ENCODE results near the gene CCNG2. TPM values are rescaled to one million over a fixed set of nuclear protein-coding genes. Genes with fewer than 3 reads are reported as not detected.

The CCNG2 gene
- total and polyA plus RNA-seq, 9 of the 15 experiments (the other 6 are each of a cell fraction or from before 2014, with no cell fraction given), result 0.49 to 6.6 (median 2.9) TPM

DNA sequence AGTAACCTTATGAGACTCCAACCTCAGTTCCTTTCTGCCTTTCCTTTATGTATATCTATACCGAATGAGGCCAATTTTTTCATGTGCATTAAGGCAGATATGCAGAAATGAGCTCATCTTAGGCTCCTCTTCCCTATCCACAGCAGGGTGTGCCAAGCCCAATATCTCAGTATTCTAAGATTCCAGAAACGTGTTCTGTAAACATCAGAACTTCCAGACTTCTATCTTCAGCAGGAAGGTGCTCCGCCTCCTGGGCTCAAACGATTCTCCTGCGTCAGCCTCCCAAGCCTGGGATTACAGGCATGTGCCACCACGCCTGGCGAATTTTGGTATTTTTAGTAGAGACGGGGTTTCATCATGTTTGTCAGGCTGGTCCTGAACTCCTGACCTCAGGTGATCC, 31.0 kb upstream of the CCNG2 start:
- intact Hi-C loops (cut with micrococcal nuclease), result no loop called here
- DNase-seq (ENCODE audit: extremely low read depth in 1 of 4, low spot score in 3 of 4), result no peak
- Histone ChIP-seq H3K27me3 (ENCODE audit: control insufficient read depth in 2 of 2, insufficient read depth in 2 of 2, low read length in 2 of 2) (peaks cover 27 to 32% of the 10 kb centered on the region in 2 experiments), H3K4me2 (ENCODE audit: insufficient read depth, low read length) (no peak overlapping the region), H3K9me1 (ENCODE audit: control insufficient read depth, insufficient read depth, low read length) (no peaks in the 10 kb centered on the region), H3K79me2 (ENCODE audit: control insufficient read depth, insufficient read depth, low read length) (no peaks in the 10 kb centered on the region), H3K27ac (ENCODE audit: extremely low read depth, low read depth, low read length) (no peak overlapping the region), H3K36me3 (ENCODE audit: control insufficient read depth, insufficient read depth, low read length) (no peaks in the 10 kb centered on the region), H3K4me1 (replicated peaks in 1 of 2; ENCODE audit: control insufficient read depth in 2 of 2, insufficient read depth in 2 of 2, low read length in 2 of 2) (peaks cover 0 to 6% of the 10 kb centered on the region in 2 experiments; a peak in 1 of 5 replicates), H2AFZ (ENCODE audit: low read depth, low read length) (no peak overlapping the region), H3K9ac (ENCODE audit: insufficient read depth in 1 of 2, low read depth in 2 of 2, low read length in 2 of 2) (no peak overlapping the region), H3K9me3 (replicated peaks; ENCODE audit: control insufficient read depth, insufficient read depth, low read depth, low read length) (no peaks in the 10 kb centered on the region), H3K4me3 (no peak overlapping the region), H4K20me1 (replicated peaks; ENCODE audit: control insufficient read depth, insufficient read depth, low read length) (no peaks in the 10 kb centered on the region)
- ChIA-PET CTCF (ENCODE audit: low intra/inter-chr PET ratio) (no interaction called here), POLR2A (interaction anchor here (0.7 kb wide), 1 partner anchor 20 kb away, joined by 3 read pairs; no protein-coding TSS in a partner anchor)
- no TSS peak for BruUV-seq (replicated peaks)
- WGBS (ENCODE audit: insufficient coverage, low coverage, missing lambda C conversion rate), result 9% methylated on average over 8 of the region's 8 CpGs
- in situ Hi-C loops (cut with MboI), result no loop called here
- no peak for TF ChIP-seq SP1 (CRISPR knock-in tag; IDR thresholded peaks at IDR 0.05)
- TF ChIP-seq DDX20 (tag; IDR thresholded peaks at IDR 0.05; ENCODE audit: low read depth), result no peak
- no peak for TF ChIP-seq NCOA2 (IDR thresholded peaks at IDR 0.05; ENCODE audit: partially characterized antibody in 2 of 2)
- TF ChIP-seq SMARCA5 (IDR thresholded peaks at IDR 0.05), result no peak
- no peak for TF ChIP-seq HDAC6 (IDR thresholded peaks at IDR 0.05; ENCODE audit: low read depth, low read length)
- TF ChIP-seq SMAD3 (CRISPR knock-in tag; conservative IDR thresholded peaks at IDR 0.05), result no peak
- no peak for FAIRE-seq
- ATAC-seq, result no peak

DNA sequence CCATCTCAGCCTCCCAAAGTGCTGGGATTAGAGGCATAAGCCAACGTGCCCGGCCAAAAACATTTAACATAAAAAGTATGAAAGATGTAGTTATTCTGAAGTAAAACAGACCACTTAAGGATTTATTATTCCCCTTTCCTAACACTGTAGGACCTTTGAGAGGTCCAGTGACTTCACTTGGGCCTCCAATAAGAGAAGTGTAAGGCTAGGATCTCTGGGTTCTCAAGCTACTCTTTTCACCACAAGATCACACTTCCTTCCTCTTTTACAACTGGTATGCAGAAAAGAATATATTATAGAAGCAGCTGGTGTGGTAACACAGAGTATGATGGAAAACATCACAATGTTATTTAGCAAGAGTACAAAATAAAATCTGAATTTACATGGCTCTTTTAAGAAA, 30.2 kb upstream of the CCNG2 start:
- Histone ChIP-seq H2AFZ (ENCODE audit: low read depth, low read length) (no peak overlapping the region), H3K4me1 (replicated peaks in 1 of 2; ENCODE audit: control insufficient read depth in 2 of 2, insufficient read depth in 2 of 2, low read length in 2 of 2) (peaks cover 0 to 6% of the 10 kb centered on the region in 2 experiments; a peak in 1 of 5 replicates), H3K27me3 (ENCODE audit: control insufficient read depth in 2 of 2, insufficient read depth in 2 of 2, low read length in 2 of 2) (peaks cover 19 to 24% of the 10 kb centered on the region in 2 experiments; a peak in 4 of 5 replicates), H3K9me1 (ENCODE audit: control insufficient read depth, insufficient read depth, low read length) (no peaks in the 10 kb centered on the region), H3K9me3 (replicated peaks; ENCODE audit: control insufficient read depth, insufficient read depth, low read depth, low read length) (no peaks in the 10 kb centered on the region), H3K4me2 (ENCODE audit: insufficient read depth, low read length) (no peak overlapping the region), H3K79me2 (ENCODE audit: control insufficient read depth, insufficient read depth, low read length) (no peaks in the 10 kb centered on the region), H3K4me3 (no peak overlapping the region), H3K36me3 (ENCODE audit: control insufficient read depth, insufficient read depth, low read length) (no peaks in the 10 kb centered on the region), H4K20me1 (replicated peaks; ENCODE audit: control insufficient read depth, insufficient read depth, low read length) (no peaks in the 10 kb centered on the region), H3K27ac (ENCODE audit: extremely low read depth, low read depth, low read length) (no peak overlapping the region), H3K9ac (ENCODE audit: insufficient read depth in 1 of 2, low read depth in 2 of 2, low read length in 2 of 2) (no peak overlapping the region)
- no peak for ATAC-seq
- CTCF ChIA-PET (ENCODE audit: low intra/inter-chr PET ratio), result no interaction called here
- TF ChIP-seq ZKSCAN3 (CRISPR knock-in tag; IDR thresholded peaks at IDR 0.05) (no peak), GATAD2A (IDR thresholded peaks at IDR 0.05) (no peak), TCF3 (CRISPR knock-in tag; IDR thresholded peaks at IDR 0.05) (no peak), NCOA6 (IDR thresholded peaks at IDR 0.05) (no peak), ZNF507 (tag; conservative IDR thresholded peaks at IDR 0.05) (no peak), ZNF239 (CRISPR knock-in tag; IDR thresholded peaks at IDR 0.05) (no peak)
- TF ChIP-seq, protein P1, sequence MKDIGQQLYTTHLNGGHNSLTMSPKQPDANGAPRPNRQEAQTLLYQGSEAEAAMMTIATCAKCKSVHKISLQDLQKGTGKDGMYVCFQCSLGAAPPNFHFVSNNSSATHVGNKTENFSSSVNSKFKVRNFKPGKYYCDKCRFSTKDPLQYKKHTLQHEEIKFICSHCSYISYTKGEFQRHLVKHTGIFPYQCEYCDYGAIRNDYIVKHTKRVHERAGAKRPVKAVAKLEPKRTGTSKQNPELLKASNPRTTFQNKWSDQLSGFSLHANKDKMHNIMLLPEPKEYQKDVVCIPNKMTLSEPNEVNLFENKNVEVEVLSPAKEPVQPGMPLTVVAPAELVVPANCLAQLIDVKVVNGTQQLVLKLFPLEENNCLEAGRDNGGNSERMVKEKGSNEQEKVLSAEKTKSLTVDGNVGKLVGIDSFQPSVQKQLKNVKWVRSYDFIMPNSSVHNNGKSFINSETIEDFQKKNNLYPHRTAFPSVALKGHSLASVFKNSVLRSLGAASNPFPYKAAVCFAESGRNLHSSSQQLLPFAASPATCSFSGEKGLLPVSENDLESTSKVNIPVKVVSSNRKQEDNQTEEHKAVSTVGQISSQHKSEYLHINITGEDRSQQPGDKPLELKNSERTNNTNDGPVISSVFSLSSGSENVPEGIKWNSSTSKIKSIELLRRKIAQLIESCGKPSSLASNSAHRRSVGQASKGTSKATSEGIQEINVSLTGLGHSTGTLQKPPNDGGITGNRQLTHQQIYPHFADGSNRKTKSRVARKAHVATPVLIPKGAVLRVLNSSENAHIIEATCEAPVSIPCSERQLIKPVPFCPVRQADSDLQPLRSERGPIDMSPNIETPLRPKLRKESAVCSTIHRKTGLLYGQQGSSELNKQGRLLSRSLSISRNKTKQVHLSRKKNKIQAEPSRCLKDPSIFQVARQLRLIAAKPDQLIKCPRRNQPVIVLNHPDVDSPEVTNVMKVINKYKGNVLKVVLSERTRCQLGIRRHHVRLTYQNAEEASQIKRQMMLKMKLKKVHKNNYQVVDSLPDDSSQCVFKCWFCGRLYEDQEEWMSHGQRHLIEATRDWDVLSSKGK (CRISPR knock-in tag; IDR thresholded peaks at IDR 0.05), result no peak
- in situ Hi-C loops (cut with MboI) (no loop called here), intact Hi-C loops (cut with micrococcal nuclease) (no loop called here)
- WGBS (ENCODE audit: insufficient coverage, low coverage, missing lambda C conversion rate), result 0% methylated on average over 2 of the region's 2 CpGs
- no peak for FAIRE-seq
- POLR2A ChIA-PET, result interaction anchor here (0.7 kb wide), 1 partner anchor 20 kb away, joined by 3 read pairs; no protein-coding TSS in a partner anchor
- no TSS peak for BruUV-seq (replicated peaks)
- no peak for DNase-seq (ENCODE audit: extremely low read depth in 1 of 4, low spot score in 3 of 4)
